Esophagus squamous epithelium (tissue), 5 donors: ENCODE results near the gene ASB7. TPM values are rescaled to one million over a fixed set of nuclear protein-coding genes. Genes with fewer than 3 reads are reported as not detected.

ENCODE experiments used
- DNase-seq: peaks from one replicate; lab custom pipeline; 2025; lab: John Stamatoyannopoulos, UW
- H3K27ac ChIP-seq, 4 donors: fragments of 200-600 bp; sonication (generic); one replicate each; pipeline ENCODE4 v1.5.1; 2016 to 2019; ENCODE audit warnings: mild to moderate bottlenecking in 1 of 4
- H3K27me3 ChIP-seq, 4 donors: fragments of 200-600 bp; sonication (generic); 1 replicate in 3 of 4; 2 replicates in 1 of 4; pipeline versions ENCODE4 v1.5.1 to v1.6.0; 2017 to 2021; ENCODE audit warnings: antibody characterized with exemption in 1 of 4
- H3K36me3 ChIP-seq, 3 donors: fragments of 200-600 bp; sonication (generic); one replicate each; pipeline ENCODE4 v1.5.1; 2016 to 2019
- H3K4me1 ChIP-seq, 3 donors: fragments of 200-600 bp; sonication (generic); one replicate each; pipeline ENCODE4 v1.5.1; 2017 to 2019
- H3K4me3 ChIP-seq, 4 donors: fragments of 200-600 bp; sonication (generic); 1 replicate in 3 of 4; 2 replicates in 1 of 4; pipeline ENCODE4 v1.5.1; 2016 to 2019; ENCODE audit warnings: mild to moderate bottlenecking in 2 of 4, moderate library complexity in 1 of 4
- H3K9me3 ChIP-seq, 3 donors: fragments of 200-600 bp; sonication (generic); one replicate each; pipeline ENCODE4 v1.5.1; 2016 to 2019
- POLR2A ChIP-seq, 4 donors: fragments of 450-650 bp; IDR thresholded peaks; one replicate each; pipeline ENCODE4 v1.6.1; 2017; ENCODE audit warnings: antibody characterized with exemption in 4 of 4, mild to moderate bottlenecking in 4 of 4, moderate library complexity in 3 of 4
- WGBS, 2 donors: methylation state at CpG; one replicate each; pipeline ENCODE4 v1.1.5; 2018; 5-methylcytosine and 5-hydroxymethylcytosine counted together
- intact Hi-C: fragments of 100-400 bp; cut with DNase I; formaldehyde crosslinking; loops from one replicate; pipeline ENCODE4 v1.15.0; 2022
- total RNA-seq, 4 donors: library from RNA; depleted of rRNA; stranded (reverse); fragments of >200 nt; gene quantifications; one replicate each; pipeline ENCODE4 v1.1.0, GENCODE V29; 2016
- TF ChIP-seq, protein P1 (sequence below), 6 experiments: fragments of 450-650 bp in 4 of 6; fragments of 200-600 bp in 2 of 6; sonication (generic) in 2 of 6; IDR thresholded peaks; one replicate each; pipeline ENCODE4 v1.5.1; 2016 to 2019; ENCODE audit warnings: antibody characterized with exemption in 6 of 6, mild to moderate bottlenecking in 4 of 6, moderate library complexity in 4 of 6
- donor health status: DM: yes; HTN: yes; CAD: no.

The ASB7 gene
- total RNA-seq, 4 donors from 2014 or later: 9.7 to 12.3 (median 12.0) TPM

DNA sequence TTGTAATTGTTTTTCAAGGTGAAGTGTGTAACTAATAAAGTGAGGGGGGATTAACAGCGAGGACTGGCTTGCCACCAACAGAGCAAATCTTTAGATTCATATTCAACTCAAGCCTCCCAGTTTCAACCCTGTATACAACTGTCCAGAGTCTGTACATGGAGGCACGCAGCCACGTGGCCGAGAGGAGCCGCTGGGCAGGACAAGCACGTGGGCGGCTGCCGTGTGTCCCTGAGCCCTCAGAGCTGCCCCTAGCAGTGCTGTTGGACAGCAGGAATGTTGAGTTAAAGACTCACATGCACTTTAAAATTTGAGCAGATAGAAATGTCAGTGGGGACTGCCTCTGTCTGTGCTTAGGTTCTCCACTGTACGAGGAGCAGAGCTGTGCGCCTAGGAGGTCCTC lies 29.4 kb downstream of the ASB7 start:
- 88 to 100% methylated on average over 4 to 10 of the region's 10 CpGs for WGBS, 2 donors
- Histone ChIP-seq H3K36me3 (peaks cover 0 to 48% (median 4%) of the 10 kb centered on the region in 3 donors), H3K4me3 (no peak overlapping the region), H3K27ac (no peak overlapping the region), H3K4me1 (peaks cover 0 to 12% (median 4%) of the 10 kb centered on the region in 3 donors), H3K9me3 (no peaks in the 10 kb centered on the region), H3K27me3 (no peaks in the 10 kb centered on the region)
- DNase-seq: no peak
- intact Hi-C loops: loop anchor here (5.0 kb wide), 1 partner anchor 240 kb away; no protein-coding TSS in a partner anchor
- TF ChIP-seq, protein P1, sequence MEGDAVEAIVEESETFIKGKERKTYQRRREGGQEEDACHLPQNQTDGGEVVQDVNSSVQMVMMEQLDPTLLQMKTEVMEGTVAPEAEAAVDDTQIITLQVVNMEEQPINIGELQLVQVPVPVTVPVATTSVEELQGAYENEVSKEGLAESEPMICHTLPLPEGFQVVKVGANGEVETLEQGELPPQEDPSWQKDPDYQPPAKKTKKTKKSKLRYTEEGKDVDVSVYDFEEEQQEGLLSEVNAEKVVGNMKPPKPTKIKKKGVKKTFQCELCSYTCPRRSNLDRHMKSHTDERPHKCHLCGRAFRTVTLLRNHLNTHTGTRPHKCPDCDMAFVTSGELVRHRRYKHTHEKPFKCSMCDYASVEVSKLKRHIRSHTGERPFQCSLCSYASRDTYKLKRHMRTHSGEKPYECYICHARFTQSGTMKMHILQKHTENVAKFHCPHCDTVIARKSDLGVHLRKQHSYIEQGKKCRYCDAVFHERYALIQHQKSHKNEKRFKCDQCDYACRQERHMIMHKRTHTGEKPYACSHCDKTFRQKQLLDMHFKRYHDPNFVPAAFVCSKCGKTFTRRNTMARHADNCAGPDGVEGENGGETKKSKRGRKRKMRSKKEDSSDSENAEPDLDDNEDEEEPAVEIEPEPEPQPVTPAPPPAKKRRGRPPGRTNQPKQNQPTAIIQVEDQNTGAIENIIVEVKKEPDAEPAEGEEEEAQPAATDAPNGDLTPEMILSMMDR (IDR thresholded peaks at IDR 0.05): no peak
- no peak for TF ChIP-seq POLR2A (IDR thresholded peaks at IDR 0.05)

DNA sequence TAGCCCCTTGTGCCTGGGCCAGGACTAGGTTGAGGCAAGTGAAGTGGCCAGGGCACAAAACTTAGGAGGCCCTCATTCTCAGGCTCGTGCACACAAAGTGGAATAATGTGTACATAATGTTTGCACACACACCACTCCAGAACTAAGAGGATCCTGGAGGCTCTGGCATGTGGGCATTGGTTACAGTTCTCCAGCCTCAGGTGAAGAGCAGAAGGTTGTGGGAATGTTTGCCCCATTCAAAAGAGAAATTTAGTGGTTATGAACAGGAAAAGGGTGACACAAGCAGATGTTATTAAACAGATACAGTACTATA lies 31.3 kb downstream of the ASB7 start:
- 62 to 75% methylated on average over 1 of the region's 1 CpG for WGBS, 2 donors
- H3K4me3 ChIP-seq: no peak overlapping the region
- H3K9me3 ChIP-seq: no peaks in the 10 kb centered on the region
- H3K36me3 ChIP-seq: peaks cover 0 to 48% (median 4%) of the 10 kb centered on the region in 3 donors
- H3K4me1 ChIP-seq: peaks cover 0 to 12% (median 4%) of the 10 kb centered on the region in 3 donors
- H3K27ac ChIP-seq: no peak overlapping the region
- no peak for TF ChIP-seq POLR2A (IDR thresholded peaks at IDR 0.05)
- TF ChIP-seq, protein P1 (IDR thresholded peaks at IDR 0.05): no peak
- DNase-seq: no peak
- no peaks in the 10 kb centered on the region for H3K27me3 ChIP-seq
- intact Hi-C loops: loop anchor here (5.0 kb wide), 1 partner anchor 239 kb away; no protein-coding TSS in a partner anchor

DNA sequence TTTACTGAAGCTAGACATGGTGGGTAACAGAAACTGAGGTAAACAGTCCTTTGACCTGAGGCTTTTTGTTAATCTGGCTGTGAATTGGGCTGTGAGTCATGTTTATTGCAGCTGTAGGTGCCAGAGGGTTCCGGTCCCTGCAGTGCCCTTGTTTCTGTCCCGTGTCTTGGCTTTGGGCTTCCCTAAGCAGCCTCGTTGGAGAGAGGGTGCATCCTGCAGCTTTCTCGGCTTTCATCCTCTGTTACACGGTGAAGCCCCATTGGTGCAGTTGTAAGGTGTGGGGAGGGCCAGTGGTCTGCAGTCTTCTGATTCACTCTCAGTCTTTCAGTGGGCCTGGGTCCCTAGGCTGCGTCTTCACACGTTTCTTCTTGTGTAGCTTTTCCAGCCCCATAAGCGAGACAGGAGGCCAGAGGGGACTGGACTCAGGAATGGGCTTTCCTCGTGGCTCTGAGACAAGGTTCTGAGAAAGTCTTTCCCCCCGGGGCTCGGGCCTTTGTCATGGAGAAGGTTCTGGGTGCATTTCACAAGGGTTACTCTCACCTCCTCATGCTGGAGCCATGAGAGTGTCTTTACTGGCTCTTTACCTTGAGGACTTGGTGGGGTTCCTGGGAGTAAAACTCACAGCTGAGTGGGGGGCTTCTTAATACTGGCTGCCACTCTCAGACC lies 33.1 kb downstream of the ASB7 start:
- peaks cover 0 to 31% (median 4%) of the 10 kb centered on the region in 3 donors for H3K36me3 ChIP-seq
- TF ChIP-seq, protein P1 (IDR thresholded peaks at IDR 0.05): no peak
- no peak for TF ChIP-seq POLR2A (IDR thresholded peaks at IDR 0.05)
- no peaks in the 10 kb centered on the region for H3K27me3 ChIP-seq
- WGBS, 2 donors: 68 to 70% methylated on average over 8 to 10 of the region's 11 CpGs
- intact Hi-C loops: no loop called here
- H3K27ac ChIP-seq: no peak overlapping the region
- H3K9me3 ChIP-seq: no peaks in the 10 kb centered on the region
- peaks cover 0 to 12% (median 4%) of the 10 kb centered on the region in 3 donors for H3K4me1 ChIP-seq
- H3K4me3 ChIP-seq: no peak overlapping the region
- no peak for DNase-seq

DNA sequence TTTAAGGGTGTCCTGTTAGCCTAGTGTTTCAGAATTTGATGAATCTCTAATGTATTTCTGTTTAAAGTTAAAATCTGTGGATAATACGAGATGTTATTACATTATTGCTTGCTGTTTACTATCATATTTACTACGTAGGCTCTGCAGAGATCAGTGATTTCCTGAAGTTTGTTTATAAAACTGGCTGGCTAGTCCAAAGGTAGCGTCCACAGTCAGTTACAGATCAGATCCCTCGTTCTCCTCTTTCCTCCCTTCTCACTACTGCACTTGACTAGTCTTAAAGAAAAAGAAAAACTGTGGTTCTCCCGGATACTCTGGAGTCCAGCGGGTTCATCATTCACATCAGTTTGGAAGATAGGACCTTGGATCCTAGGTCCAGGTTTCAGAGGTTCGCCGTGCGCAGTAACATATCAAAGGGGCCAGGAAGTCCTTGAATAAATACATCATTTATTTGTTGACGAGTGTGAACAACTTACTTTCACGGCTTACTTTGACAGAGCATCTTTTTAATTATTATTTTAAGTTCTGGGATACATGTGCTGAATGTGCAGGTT lies 35.9 kb downstream of the ASB7 start:
- Histone ChIP-seq H3K36me3 (peaks cover 0 to 4% (median 0%) of the 10 kb centered on the region in 3 donors), H3K9me3 (no peaks in the 10 kb centered on the region), H3K27ac (no peak overlapping the region), H3K4me3 (no peak overlapping the region), H3K4me1 (peaks cover 0 to 12% (median 4%) of the 10 kb centered on the region in 3 donors), H3K27me3 (no peaks in the 10 kb centered on the region)
- no peak for DNase-seq
- intact Hi-C loops: no loop called here
- 90 to 91% methylated on average over 11 of the region's 11 CpGs for WGBS, 2 donors
- no peak for TF ChIP-seq POLR2A (IDR thresholded peaks at IDR 0.05)
- TF ChIP-seq, protein P1 (IDR thresholded peaks at IDR 0.05): no peak

DNA sequence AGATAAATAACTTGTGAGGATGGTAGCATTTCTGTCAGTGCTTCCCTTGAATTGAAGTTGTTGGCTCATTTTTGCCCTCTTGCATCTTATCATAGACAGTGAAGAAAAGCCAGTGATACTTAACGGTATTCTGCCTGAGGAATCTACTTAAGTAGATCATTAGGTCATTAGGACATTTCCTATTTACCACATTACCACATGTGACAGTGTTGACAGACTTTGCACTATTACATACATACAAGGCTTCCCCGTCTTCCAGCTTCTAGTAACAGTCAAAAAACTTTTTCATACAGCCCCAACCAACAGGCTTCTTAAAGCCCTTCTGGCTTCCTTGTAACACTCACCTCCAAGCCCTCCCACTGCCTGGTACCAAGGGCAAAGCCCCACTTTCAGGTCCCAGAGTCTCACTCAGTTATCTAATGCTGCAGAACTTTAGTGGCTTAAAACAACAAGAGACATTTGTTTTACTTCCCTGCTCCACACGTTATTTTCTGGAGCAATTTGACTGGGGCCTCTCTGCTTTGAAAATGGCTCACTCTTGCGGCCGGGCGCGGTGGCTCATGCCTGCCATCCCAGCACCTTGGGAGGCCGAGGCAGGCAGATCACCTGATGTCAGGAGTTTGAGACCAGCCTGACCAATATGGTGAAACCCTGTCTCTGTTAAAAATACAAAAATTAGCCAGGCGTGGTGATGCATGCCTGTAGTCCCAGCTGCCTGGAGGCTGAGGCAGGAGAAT lies 40.0 kb downstream of the ASB7 start:
- TF ChIP-seq, protein P1 (IDR thresholded peaks at IDR 0.05): no peak
- TF ChIP-seq POLR2A (IDR thresholded peaks at IDR 0.05): no peak
- no peaks in the 10 kb centered on the region for H3K4me1 ChIP-seq
- H3K9me3 ChIP-seq: no peaks in the 10 kb centered on the region
- no peaks in the 10 kb centered on the region for H3K27me3 ChIP-seq
- no peak for DNase-seq
- 88 to 94% methylated on average over 8 of the region's 9 CpGs for WGBS, 2 donors
- intact Hi-C loops: no loop called here
- H3K27ac ChIP-seq: no peak overlapping the region
- no peak overlapping the region for H3K4me3 ChIP-seq
- H3K36me3 ChIP-seq: no peaks in the 10 kb centered on the region
